ENCODE results near the gene RALA.

DNA sequence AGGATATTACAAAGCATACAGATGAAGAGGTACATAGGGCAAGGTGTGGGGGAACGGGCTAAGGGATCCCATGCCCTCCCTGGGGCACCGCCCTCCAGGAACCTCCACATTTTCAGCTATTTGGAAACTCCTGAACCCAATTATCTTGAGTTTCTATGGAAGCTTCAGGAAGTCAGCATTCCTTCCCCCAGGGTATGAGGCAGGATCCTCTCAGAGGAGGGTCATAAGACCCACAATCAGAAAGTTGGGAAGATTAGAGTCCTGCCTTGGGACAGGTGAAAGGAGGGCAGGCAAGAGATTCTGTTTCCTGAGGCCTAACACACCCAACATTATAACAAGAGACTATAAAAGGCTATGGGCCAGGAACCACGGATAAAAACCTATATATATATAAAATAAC is 98.0 kb downstream of the RALA start:
- TF ChIP-seq TAF1 (IDR thresholded peaks at IDR 0.05; ENCODE audit: low read depth, low read length) (no peak), POLR2A (IDR thresholded peaks at IDR 0.05; ENCODE audit: low read depth, low read length) (no peak), POU2F2 (IDR thresholded peaks at IDR 0.05; ENCODE audit: low read depth, low read length) (no peak), POLR2AphosphoS5 (IDR thresholded peaks at IDR 0.05; ENCODE audit: low read depth, low read length) (no peak)
